Activated naive CD4-positive, alpha-beta T cell treated with anti-CD3 and anti-CD28 coated beads, Interleukin-2, amount 50 U/mL, for 24 hours (primary cell): ENCODE data around the gene RABGAP1L.

ENCODE experiments used
- H3K27ac Mint-ChIP-seq: one replicate; pipeline ENCODE4 v1.8.0; 2021; ENCODE audit warnings: mild to moderate bottlenecking, mixed read lengths
- H3K27me3 Mint-ChIP-seq: one replicate; pipeline ENCODE4 v1.8.0; 2021; ENCODE audit warnings: mixed read lengths
- H3K36me3 Mint-ChIP-seq: one replicate; pipeline ENCODE4 v1.8.0; 2021; ENCODE audit warnings: mixed read lengths
- H3K4me1 Mint-ChIP-seq: one replicate; pipeline ENCODE4 v1.8.0; 2021; ENCODE audit warnings: mixed read lengths
- H3K4me3 Mint-ChIP-seq: one replicate; pipeline ENCODE4 v1.8.0; 2021; ENCODE audit warnings: mild to moderate bottlenecking, mixed read lengths
- H3K9me3 Mint-ChIP-seq: one replicate; pipeline ENCODE4 v1.8.0; 2021; ENCODE audit warnings: mixed read lengths

Gene RABGAP1L

GRCh38 chr1:174656409-174657059 is 497.2 kb downstream of the RABGAP1L start:
- peaks cover 10% of the 10 kb centered on the region for H3K9me3 Mint-ChIP-seq
- no peak overlapping the region for H3K27ac Mint-ChIP-seq
- no peaks in the 10 kb centered on the region for H3K27me3 Mint-ChIP-seq
- no peaks in the 10 kb centered on the region for H3K4me1 Mint-ChIP-seq
- peaks cover 25% of the 10 kb centered on the region for H3K36me3 Mint-ChIP-seq
- no peak overlapping the region for H3K4me3 Mint-ChIP-seq

GRCh38 chr1:174657411-174657810 is 498.1 kb downstream of the RABGAP1L start:
- Mint-ChIP-seq H3K4me1 (no peaks in the 10 kb centered on the region), H3K27me3 (no peaks in the 10 kb centered on the region), H3K4me3 (no peak overlapping the region), H3K36me3 (peaks cover 20% of the 10 kb centered on the region), H3K9me3 (peaks cover 6% of the 10 kb centered on the region), H3K27ac (no peak overlapping the region)

GRCh38 chr1:174657893-174658292 is 498.6 kb downstream of the RABGAP1L start:
- Mint-ChIP-seq H3K36me3 (peaks cover 18% of the 10 kb centered on the region), H3K4me1 (no peaks in the 10 kb centered on the region), H3K4me3 (no peak overlapping the region), H3K27ac (no peak overlapping the region), H3K9me3 (peaks cover 6% of the 10 kb centered on the region), H3K27me3 (no peaks in the 10 kb centered on the region)

GRCh38 chr1:174659823-174660222 is 500.5 kb downstream of the RABGAP1L start:
- Mint-ChIP-seq H3K4me3 (no peak overlapping the region), H3K9me3 (peaks cover 6% of the 10 kb centered on the region), H3K36me3 (peaks cover 19% of the 10 kb centered on the region), H3K27me3 (no peaks in the 10 kb centered on the region), H3K27ac (no peak overlapping the region), H3K4me1 (no peaks in the 10 kb centered on the region)

DNA sequence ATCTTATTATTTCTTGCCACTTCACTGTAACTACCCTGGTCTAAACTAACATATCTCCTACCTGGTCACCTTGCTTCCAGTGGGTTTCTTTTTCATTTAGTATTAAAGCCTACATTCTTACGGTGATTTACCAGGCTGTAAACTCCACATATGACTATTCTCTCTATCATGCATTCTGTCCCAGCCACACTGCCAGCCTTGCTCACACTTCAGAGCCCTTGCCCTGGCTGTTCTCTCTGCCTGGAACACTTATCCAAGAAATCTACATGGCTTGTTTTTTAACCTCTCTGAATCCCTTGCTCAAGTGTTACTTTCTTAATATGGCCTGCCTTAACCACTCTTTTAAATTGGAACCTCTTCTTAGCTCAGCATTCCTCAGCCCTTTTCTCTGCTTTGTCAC is 501.2 kb downstream of the RABGAP1L start:
- no peaks in the 10 kb centered on the region for H3K4me1 Mint-ChIP-seq
- H3K27ac Mint-ChIP-seq: no peak overlapping the region
- H3K27me3 Mint-ChIP-seq: no peaks in the 10 kb centered on the region
- H3K9me3 Mint-ChIP-seq: peaks cover 6% of the 10 kb centered on the region
- no peak overlapping the region for H3K4me3 Mint-ChIP-seq
- peaks cover 19% of the 10 kb centered on the region for H3K36me3 Mint-ChIP-seq

- no peak overlapping the region for H3K27ac Mint-ChIP-seq
- H3K4me3 Mint-ChIP-seq: no peak overlapping the region
- peaks cover 15% of the 10 kb centered on the region for H3K9me3 Mint-ChIP-seq
- no peaks in the 10 kb centered on the region for H3K4me1 Mint-ChIP-seq
- no peaks in the 10 kb centered on the region for H3K27me3 Mint-ChIP-seq
- peaks cover 16% of the 10 kb centered on the region for H3K36me3 Mint-ChIP-seq
Measured at GRCh38 chr1:174663358-174663757, 504.0 kb downstream of the RABGAP1L start.

DNA sequence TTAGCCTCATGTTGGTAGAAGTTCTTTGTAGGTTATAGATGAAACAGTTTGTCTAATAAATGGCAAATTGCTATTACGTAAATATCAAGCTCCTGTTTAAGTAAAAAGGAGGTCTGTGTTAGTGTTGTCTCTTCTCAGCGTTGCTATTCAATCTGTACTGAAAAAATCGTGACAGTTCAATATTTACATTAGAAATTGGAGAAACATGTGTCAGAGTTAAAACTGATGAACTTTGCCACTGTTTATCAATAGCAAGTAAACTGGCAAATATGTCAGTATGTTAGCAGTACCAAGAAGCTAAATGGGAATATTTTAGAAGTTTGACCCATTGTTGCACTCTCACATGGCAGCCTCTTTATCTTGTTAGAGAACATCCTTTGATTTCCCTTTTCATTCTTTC is 506.9 kb downstream of the RABGAP1L start:
- Mint-ChIP-seq H3K36me3 (peaks cover 22% of the 10 kb centered on the region), H3K4me1 (no peaks in the 10 kb centered on the region), H3K27ac (no peak overlapping the region), H3K9me3 (peaks cover 30% of the 10 kb centered on the region), H3K27me3 (no peaks in the 10 kb centered on the region), H3K4me3 (no peak overlapping the region)

GRCh38 chr1:174671826-174672225 is 512.5 kb downstream of the RABGAP1L start:
- Mint-ChIP-seq H3K4me3 (no peak overlapping the region), H3K36me3 (peaks cover 25% of the 10 kb centered on the region), H3K27me3 (no peaks in the 10 kb centered on the region), H3K9me3 (peaks cover 22% of the 10 kb centered on the region), H3K4me1 (no peaks in the 10 kb centered on the region), H3K27ac (no peak overlapping the region)

GRCh38 chr1:174676856-174677255 is 517.5 kb downstream of the RABGAP1L start:
- no peaks in the 10 kb centered on the region for H3K4me1 Mint-ChIP-seq
- H3K27ac Mint-ChIP-seq: no peak overlapping the region
- no peaks in the 10 kb centered on the region for H3K9me3 Mint-ChIP-seq
- H3K27me3 Mint-ChIP-seq: no peaks in the 10 kb centered on the region
- H3K4me3 Mint-ChIP-seq: no peak overlapping the region
- H3K36me3 Mint-ChIP-seq: peaks cover 6% of the 10 kb centered on the region

- no peak overlapping the region for H3K4me3 Mint-ChIP-seq
- H3K4me1 Mint-ChIP-seq: no peaks in the 10 kb centered on the region
- H3K27ac Mint-ChIP-seq: no peak overlapping the region
- H3K9me3 Mint-ChIP-seq: no peaks in the 10 kb centered on the region
- H3K36me3 Mint-ChIP-seq: peaks cover 10% of the 10 kb centered on the region
- H3K27me3 Mint-ChIP-seq: no peaks in the 10 kb centered on the region
Measured at GRCh38 chr1:174678657-174679056, 519.3 kb downstream of the RABGAP1L start.

- Mint-ChIP-seq H3K27me3 (no peaks in the 10 kb centered on the region), H3K27ac (no peak overlapping the region), H3K4me3 (no peak overlapping the region), H3K4me1 (no peaks in the 10 kb centered on the region), H3K9me3 (no peaks in the 10 kb centered on the region), H3K36me3 (peaks cover 19% of the 10 kb centered on the region)
Measured at GRCh38 chr1:174680101-174680500, 520.8 kb downstream of the RABGAP1L start.

GRCh38 chr1:174682419-174683008 is 523.2 kb downstream of the RABGAP1L start:
- Mint-ChIP-seq H3K27me3 (no peaks in the 10 kb centered on the region), H3K4me3 (no peak overlapping the region), H3K4me1 (no peaks in the 10 kb centered on the region), H3K36me3 (peaks cover 25% of the 10 kb centered on the region), H3K9me3 (no peaks in the 10 kb centered on the region), H3K27ac (no peak overlapping the region)

DNA sequence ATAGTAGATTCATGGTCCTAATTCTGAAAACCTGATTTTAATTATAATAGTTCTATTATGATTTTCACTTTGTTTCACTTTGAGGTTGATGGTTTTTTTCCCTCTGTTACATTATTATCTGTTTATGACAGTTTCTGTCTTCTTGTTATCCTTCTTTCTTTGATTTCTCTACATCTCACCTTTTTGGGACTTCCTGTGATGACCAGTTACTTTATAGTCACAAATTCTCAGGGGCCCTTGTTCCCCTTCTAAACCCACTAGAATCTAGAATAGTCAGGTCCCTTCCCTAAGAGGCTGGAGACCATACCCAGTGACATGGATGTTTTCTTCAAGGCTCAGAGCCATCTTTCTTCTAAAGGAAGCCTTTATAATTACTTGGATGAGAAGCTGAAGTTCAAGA is 526.9 kb downstream of the RABGAP1L start:
- H3K9me3 Mint-ChIP-seq: no peaks in the 10 kb centered on the region
- H3K36me3 Mint-ChIP-seq: peaks cover 26% of the 10 kb centered on the region
- no peaks in the 10 kb centered on the region for H3K27me3 Mint-ChIP-seq
- peak overlapping the region; percentile 23 for H3K27ac Mint-ChIP-seq
- no peaks in the 10 kb centered on the region for H3K4me1 Mint-ChIP-seq
- H3K4me3 Mint-ChIP-seq: no peak overlapping the region

- Mint-ChIP-seq H3K9me3 (no peaks in the 10 kb centered on the region), H3K36me3 (peaks cover 14% of the 10 kb centered on the region), H3K27ac (no peak overlapping the region), H3K27me3 (no peaks in the 10 kb centered on the region), H3K4me3 (no peak overlapping the region), H3K4me1 (no peaks in the 10 kb centered on the region)
Measured at GRCh38 chr1:174689524-174689923, 530.2 kb downstream of the RABGAP1L start.

DNA sequence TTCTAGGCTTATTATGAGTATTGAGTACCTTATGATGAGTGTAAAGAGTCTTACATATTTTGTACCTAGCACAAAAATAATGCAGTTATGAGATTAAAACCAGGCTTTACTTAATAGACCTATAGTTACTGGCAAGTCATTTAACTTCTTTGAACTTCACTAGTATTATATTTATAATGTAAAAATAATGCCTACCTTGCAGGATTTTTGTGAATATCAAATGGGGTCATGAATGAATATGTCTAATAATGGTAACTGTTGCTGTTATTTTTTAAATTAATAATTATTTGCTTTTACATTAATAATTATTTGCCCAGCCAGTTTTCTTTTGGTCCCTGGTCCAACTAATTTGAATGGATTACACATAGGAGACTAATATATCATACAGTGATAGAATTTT is 530.9 kb downstream of the RABGAP1L start:
- no peaks in the 10 kb centered on the region for H3K27me3 Mint-ChIP-seq
- H3K27ac Mint-ChIP-seq: no peak overlapping the region
- H3K4me1 Mint-ChIP-seq: no peaks in the 10 kb centered on the region
- no peak overlapping the region for H3K4me3 Mint-ChIP-seq
- H3K36me3 Mint-ChIP-seq: peaks cover 13% of the 10 kb centered on the region
- peaks cover 4% of the 10 kb centered on the region for H3K9me3 Mint-ChIP-seq

DNA sequence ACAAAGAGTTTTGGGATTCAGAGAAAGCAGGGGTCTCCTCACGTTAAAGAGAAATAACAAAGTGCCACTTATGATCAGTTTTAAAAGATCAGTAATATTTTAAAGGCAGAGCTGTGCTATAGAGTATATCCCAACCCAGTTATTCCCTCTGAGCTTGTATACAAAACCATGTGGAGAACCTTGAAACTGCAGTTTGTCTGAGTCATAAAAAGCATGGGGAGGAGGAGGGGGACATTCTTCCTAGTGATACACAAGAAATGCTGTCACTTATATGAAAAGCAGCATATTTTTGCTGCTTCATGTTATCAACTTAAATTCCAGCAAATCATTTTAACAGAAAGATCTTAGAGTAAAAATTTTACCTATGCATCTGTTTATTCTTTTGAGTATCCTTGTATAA is 533.0 kb downstream of the RABGAP1L start:
- H3K27ac Mint-ChIP-seq: no peak overlapping the region
- peaks cover 5% of the 10 kb centered on the region for H3K9me3 Mint-ChIP-seq
- peaks cover 14% of the 10 kb centered on the region for H3K36me3 Mint-ChIP-seq
- no peak overlapping the region for H3K4me3 Mint-ChIP-seq
- H3K27me3 Mint-ChIP-seq: no peaks in the 10 kb centered on the region
- H3K4me1 Mint-ChIP-seq: no peaks in the 10 kb centered on the region

DNA sequence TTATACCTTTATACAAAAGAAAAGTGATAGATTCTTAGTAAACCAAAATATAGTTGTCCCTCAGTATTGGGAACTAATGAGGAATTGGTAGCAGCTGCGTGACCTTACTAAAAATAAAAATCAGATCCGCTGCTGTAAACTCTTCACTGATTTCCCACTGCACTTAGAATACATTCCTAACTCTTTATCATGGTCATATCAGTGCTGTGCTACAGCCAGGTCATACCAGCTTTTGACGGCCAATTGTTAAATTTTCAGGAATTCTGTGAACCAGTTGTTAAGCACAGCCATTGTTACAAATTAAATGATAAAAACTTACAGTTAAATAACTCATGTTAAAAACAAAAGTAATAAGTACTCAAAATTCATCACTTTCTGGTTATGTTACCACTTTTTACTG is 533.8 kb downstream of the RABGAP1L start:
- Mint-ChIP-seq H3K9me3 (peaks cover 5% of the 10 kb centered on the region), H3K27me3 (no peaks in the 10 kb centered on the region), H3K4me1 (no peaks in the 10 kb centered on the region), H3K36me3 (peaks cover 14% of the 10 kb centered on the region), H3K4me3 (no peak overlapping the region), H3K27ac (no peak overlapping the region)
